GM20431 (cell line): Measurements from ENCODE around the gene ASB11.

Experiments
- in situ Hi-C: fragments of 300-500 bp; cut with MseI, MboI; formaldehyde crosslinking; loops from one replicate; pipeline ENCODE4 v1.15.0; 2020; ENCODE audit warnings: low sequenced_read_pairs; ENCODE audit not compliant: unreplicated experiment

ASB11 gene

DNA sequence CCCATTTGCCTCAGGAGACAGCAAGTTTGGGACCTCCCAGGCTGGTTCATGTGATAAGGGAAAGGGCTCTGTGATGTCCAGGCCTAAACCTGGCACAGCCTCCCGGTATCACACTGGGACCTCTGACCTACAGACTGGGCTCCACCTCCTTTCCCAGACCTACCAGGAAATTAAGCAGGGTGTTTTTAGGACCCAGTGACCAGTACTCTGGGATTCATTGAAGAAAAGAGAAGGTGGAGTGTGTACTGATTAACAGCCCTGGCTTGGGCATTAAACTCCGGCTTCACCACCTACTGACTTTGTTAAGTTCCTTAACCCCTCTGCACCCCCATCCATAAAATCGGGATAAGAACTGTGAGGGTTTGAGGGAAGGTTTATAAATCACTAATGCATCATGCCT is 74.1 kb downstream of the ASB11 start:
- in situ Hi-C loops = no loop called here

DNA sequence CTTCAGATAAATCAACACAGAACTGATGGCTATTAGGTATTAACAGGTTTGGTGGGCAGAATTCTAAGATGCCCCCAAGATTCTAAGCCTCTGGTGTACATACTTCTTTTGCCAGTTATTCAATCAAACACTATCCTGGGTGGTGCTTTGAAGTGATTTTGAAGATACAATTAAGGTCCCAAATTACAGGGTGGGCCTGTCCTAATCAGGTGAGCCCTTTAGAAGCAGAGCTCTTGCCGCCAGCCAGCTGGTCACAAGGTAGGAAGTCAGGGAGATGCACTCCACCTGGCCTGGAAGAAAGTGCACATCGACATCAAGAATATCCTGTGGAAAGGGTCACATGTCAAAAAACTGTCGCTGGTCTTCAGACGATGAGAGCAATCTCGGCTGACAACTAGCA is 75.0 kb downstream of the ASB11 start:
- in situ Hi-C loops = no loop called here

DNA sequence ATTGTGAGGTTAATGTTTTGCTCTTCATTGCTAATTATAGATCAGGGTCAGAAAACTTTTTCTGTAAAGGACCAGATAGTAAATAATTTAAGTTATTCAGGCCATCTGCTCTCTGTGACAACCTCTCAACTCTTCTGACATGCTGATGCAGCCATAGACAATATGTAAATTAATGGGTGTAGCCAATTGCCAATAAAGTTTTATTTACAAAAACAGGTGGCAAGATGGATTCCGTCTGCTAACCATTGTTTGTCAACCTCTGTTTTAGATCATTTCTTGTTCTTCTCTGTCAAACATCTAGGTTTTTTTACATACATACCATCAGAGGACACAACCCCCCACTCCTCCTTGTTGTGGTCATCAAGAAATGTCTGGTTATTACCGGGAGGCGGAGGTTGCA is 79.3 kb downstream of the ASB11 start:
- in situ Hi-C loops = no loop called here

DNA sequence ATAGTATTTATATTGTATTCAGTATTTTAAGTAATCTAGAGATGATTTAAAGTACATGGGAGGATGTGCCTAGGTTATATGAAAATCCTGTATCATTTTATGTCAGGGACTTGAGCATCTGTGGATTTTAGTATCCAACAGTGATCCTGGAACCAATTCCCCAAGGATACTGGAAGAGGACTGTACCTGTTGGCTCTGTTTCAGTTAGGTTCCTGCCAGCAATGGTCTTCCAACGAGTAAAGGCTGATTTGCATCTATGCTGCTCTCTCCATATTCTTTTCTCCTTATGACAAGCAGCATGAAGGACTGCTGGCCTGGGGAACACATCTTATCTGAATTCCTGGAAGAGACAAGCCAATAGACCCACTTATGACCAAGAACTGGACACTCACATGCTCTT is 80.4 kb downstream of the ASB11 start:
- in situ Hi-C loops = no loop called here

DNA sequence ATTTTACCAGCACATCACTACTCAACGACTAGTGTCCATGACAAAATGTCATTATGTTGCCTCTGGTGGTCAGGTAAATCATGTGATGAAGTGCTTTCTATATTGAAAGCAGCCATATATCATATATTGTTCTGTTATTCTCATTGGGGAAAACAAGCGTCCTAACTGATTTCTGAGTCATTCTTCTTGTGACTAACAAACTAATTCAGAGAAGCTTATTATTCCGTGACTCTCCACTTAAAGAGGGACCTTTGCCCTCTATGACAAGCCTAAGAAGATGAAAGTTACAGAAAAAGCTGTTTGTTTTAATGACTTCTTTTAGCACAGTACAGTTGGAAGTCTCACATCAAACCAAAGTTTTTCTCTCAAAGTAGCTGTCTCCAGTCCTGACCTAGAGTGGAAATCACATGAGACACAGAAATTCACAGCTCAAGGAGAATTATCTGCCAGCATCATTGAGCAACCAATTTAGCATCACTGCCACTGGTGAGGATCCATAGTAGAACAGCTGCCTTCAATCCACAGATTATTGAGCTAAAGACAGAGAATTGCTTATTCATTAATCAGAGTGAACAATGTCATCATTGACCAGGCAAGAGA is 81.9 kb downstream of the ASB11 start:
- in situ Hi-C loops = no loop called here
